GM10266 (cell line): ENCODE data around the gene RBKS.
"Not testable (repeated sequence)": the region's sequence is repeated elsewhere in the genome, so short reads cannot be mapped to it uniquely, and the experiment has no call there.

ENCODE experiments used
- DNase-seq: peaks from one replicate; pipeline ENCODE4 v3.0.0; 2012; ENCODE audit errors: extremely low spot score
- CTCF ChIP-seq: IDR thresholded peaks from 2 replicates; pipeline ENCODE4 v1.5.1; 2012; ENCODE audit warnings: mild to moderate bottlenecking, low read depth; ENCODE audit not compliant: control insufficient read depth, insufficient read depth; ENCODE audit errors: missing control alignments

Gene RBKS

GRCh38 chr2:27754831-27755230, 135.4 kb downstream of the RBKS start:
- no peak for TF ChIP-seq CTCF
- no peak for DNase-seq

GRCh38 chr2:27754138-27754588, 136.0 kb downstream of the RBKS start:
- DNase-seq = peak; percentile 65
- peak; percentile 90 for TF ChIP-seq CTCF

GRCh38 chr2:27752551-27753237, 137.5 kb downstream of the RBKS start:
- no peak for DNase-seq
- TF ChIP-seq CTCF = no peak

- DNase-seq = no peak
- TF ChIP-seq CTCF = no peak
Observed at GRCh38 chr2:27751377-27751776, 138.8 kb downstream of the RBKS start.

GRCh38 chr2:27748803-27749554, 141.2 kb downstream of the RBKS start:
- not testable (repeated sequence) for DNase-seq

- no peak for DNase-seq
- no peak for TF ChIP-seq CTCF
Observed at GRCh38 chr2:27747827-27748352, 142.3 kb downstream of the RBKS start.

GRCh38 chr2:27746325-27746724, 143.9 kb downstream of the RBKS start:
- no peak for DNase-seq
- no peak for TF ChIP-seq CTCF

GRCh38 chr2:27745494-27745893, 144.7 kb downstream of the RBKS start:
- DNase-seq = not testable (repeated sequence)
